Fibroblast of the aortic adventitia (primary cell): Measurements from ENCODE around the gene OBP2A. TPM values are rescaled to one million over a fixed set of nuclear protein-coding genes. Genes with fewer than 3 reads are reported as not detected.

Source experiments
- DNase-seq: peaks from one replicate; pipeline ENCODE4 v3.0.0-alpha.2; 2010; ENCODE audit warnings: low read depth
- H3K4me3 ChIP-seq: 2 replicates; pipeline ENCODE4 v1.5.1; 2011; ENCODE audit warnings: low read depth, mild to moderate bottlenecking, control low read depth, low read length, moderate library complexity
- CTCF ChIP-seq: IDR thresholded peaks from 2 replicates; pipeline ENCODE4 v1.5.1; 2011; ENCODE audit warnings: mild to moderate bottlenecking, low read length, control low read depth, inconsistent platforms; ENCODE audit not compliant: insufficient read depth
- total RNA-seq: library from RNA; depleted of rRNA; stranded (reverse); fragments of >200 nt; gene quantifications from 2 replicates; pipeline ENCODE4 v1.2.3, GENCODE V29; 2012; ENCODE audit warnings: low replicate concordance

The OBP2A gene
- total RNA-seq, 1 donor = not detected

DNA sequence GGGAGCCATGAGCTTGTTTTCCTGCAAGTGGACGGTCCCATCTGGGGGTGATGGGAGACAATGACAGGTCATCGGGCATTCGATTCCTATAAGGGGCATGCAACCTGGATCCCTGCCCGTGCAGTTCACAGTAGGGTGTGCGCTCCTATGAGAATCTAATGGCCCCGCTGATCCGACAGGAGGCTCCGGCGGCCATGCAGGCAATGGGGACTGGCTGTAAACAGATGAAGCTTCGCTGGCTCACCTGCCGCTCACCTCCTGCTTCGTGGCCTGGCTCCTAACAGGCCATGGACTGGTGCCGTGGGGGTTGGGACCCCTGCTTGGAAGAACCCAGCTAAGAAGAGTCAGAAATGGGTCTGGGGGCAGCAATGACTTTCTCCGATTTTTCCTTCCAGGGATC is 36.6 kb downstream of the OBP2A start:
- TF ChIP-seq CTCF = no peak
- no peak overlapping the region for H3K4me3 ChIP-seq
- no peak for DNase-seq

DNA sequence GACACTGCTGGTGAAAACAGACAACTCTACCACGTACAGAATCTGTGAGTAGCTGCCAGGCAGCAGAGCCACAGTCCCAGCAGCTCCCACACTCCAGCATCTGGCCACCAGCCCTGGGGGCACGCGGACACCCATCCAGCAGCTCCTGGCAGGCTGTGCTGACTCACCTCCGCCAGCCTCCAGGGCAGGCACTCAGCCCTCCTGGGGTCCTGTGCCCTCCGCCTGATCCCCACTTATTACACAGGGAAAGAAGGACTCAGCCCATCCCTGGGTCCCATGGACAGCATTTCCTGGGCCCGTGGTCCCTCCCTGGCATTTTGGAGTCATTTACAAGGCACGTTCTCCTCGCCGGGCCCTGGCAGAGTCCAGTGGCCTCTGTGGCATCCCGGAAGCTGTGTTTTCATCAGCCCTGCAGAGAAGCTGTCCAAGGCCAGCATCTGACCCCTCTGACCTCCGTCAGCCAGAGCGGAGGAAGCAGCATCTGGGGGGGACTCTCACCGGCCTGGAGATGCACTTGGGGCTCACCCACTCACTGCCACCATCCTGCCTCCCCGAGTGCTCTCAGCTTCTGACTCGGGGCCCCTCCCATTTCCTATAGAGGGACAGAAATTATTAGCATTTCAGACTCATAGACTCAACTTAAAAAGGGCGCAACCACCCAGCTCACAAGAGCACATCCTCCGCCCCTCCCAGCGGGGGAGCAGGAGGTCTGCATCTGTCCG is 37.2 kb downstream of the OBP2A start:
- no peak for DNase-seq
- no peak for TF ChIP-seq CTCF
- no peak overlapping the region for H3K4me3 ChIP-seq

DNA sequence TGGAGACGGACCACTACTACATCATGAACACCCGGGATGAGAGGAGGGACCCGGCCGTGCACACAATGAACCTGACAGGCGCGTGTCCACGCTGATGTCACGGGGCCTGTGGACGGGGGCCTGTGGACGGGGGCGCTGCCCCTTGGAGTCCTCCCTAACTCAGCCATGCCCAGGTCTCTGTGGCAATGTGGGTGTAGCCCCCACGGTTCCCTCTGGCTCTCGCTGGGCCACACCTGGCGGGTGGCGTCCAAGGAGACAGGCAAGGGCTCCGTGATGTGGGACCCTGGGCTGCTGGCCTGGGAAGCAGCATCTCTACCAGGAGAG is 37.7 kb downstream of the OBP2A start:
- no peak overlapping the region for H3K4me3 ChIP-seq
- no peak for TF ChIP-seq CTCF
- no peak for DNase-seq

- DNase-seq = no peak
- H3K4me3 ChIP-seq = no peak overlapping the region
- TF ChIP-seq CTCF = no peak
These were observed 38.4 kb downstream of the OBP2A start for GRCh38 chr9:135584371-135584770.

GRCh38 chr9:135584934-135585333 is 39.0 kb downstream of the OBP2A start:
- no peak for DNase-seq
- TF ChIP-seq CTCF = no peak
- no peak overlapping the region for H3K4me3 ChIP-seq

GRCh38 chr9:135586601-135587109 is 40.7 kb downstream of the OBP2A start:
- no peak for DNase-seq
- no peak for TF ChIP-seq CTCF
- H3K4me3 ChIP-seq = no peak overlapping the region

DNA sequence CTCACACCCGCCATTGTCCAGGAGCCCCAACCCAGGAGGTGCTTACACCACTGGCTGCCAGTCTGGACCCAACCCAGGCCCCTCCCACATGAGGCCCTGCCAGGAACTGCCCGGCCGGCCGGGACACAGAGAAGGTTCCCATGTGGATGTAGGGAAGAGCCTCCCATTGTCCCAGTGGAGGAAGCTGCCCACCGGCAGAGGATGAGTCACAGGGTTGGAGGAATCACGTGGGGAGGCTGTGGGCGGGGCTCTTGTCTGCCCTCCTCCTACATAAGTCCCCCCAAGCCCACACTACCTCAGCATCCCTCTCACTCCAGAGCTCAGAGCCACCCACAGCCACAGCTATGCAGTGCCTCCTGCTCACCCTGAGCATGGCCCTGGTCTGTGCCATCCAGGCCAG is 41.7 kb downstream of the OBP2A start:
- no peak for DNase-seq
- no peak for TF ChIP-seq CTCF
- H3K4me3 ChIP-seq = no peak overlapping the region
